ENCODE data around the gene ZNRF3.

GRCh38 chr22:28921585-28921879, 38.2 kb downstream of the ZNRF3 start:
- TF ChIP-seq CTCF (IDR thresholded peaks at IDR 0.05) (no peak), POLR2A (IDR thresholded peaks at IDR 0.05) (no peak)

Data from uterus (tissue), 2 donors.